Measurements from ENCODE around the gene YWHAB.
"Not testable (repeated sequence)": the region's sequence is repeated elsewhere in the genome, so short reads cannot be mapped to it uniquely, and the experiment has no call there.

YWHAB gene
- 294 to 311 reads per million in 2 donors for total RNA-seq

GRCh38 chr20:44885392-44886265 lies at the start of gene YWHAB:
TSS of gene YWHAB (plus strand) at chr20:44885705. CDS start at chr20:44901534, 15,829 bp downstream.
- DNase-seq = peak; percentile 97

GRCh38 chr20:44836601-44837120 lies 48.8 kb upstream of the YWHAB start:
- DNase-seq = no peak

- no peak for DNase-seq
These were observed 47.6 kb upstream of the YWHAB start for GRCh38 chr20:44837946-44838345.

- DNase-seq = no peak
These were observed 47.0 kb upstream of the YWHAB start for GRCh38 chr20:44838521-44838920.

GRCh38 chr20:44839481-44839880 lies 46.0 kb upstream of the YWHAB start:
- DNase-seq = no peak

GRCh38 chr20:44840826-44841225 lies 44.7 kb upstream of the YWHAB start:
- DNase-seq = no peak

DNA sequence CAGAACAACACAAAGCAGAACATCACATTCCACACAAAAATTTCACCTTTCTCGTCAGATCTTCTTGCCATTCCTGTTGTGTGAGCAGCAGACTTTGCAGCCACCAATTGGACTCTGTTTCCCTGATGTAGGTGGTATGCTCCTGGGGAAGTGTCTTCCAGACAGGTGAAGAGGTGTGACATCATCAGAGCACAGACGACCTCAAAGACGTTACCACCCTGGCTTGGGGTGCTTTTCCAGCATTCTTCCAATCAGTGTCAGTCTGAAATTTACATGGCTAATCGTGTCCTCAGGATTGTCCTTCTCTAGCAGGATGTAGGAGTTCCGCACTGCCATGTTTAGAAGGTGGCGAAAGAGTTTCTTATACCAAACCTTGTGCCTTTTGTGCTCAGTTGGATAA lies 43.5 kb upstream of the YWHAB start:
- no peak for DNase-seq

DNA sequence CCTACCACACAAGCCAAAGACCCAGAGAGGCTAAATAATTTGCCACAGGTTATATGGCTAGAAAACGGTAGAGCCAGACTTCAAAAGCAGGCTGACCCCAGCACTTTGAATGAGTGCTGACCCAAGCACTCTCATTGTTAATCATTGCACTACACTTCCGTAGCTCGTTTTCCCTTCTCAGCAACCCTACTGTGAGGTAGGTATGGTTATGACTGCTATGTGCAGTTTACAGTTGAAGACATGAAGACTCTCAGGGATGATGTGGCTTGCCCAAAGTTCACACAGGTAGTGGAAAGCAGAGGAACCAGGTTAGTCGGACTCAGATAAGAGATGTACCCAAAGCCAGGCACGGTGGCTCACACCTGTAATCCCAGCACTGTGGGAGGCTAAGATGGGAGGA lies 41.6 kb upstream of the YWHAB start:
- no peak for DNase-seq

DNA sequence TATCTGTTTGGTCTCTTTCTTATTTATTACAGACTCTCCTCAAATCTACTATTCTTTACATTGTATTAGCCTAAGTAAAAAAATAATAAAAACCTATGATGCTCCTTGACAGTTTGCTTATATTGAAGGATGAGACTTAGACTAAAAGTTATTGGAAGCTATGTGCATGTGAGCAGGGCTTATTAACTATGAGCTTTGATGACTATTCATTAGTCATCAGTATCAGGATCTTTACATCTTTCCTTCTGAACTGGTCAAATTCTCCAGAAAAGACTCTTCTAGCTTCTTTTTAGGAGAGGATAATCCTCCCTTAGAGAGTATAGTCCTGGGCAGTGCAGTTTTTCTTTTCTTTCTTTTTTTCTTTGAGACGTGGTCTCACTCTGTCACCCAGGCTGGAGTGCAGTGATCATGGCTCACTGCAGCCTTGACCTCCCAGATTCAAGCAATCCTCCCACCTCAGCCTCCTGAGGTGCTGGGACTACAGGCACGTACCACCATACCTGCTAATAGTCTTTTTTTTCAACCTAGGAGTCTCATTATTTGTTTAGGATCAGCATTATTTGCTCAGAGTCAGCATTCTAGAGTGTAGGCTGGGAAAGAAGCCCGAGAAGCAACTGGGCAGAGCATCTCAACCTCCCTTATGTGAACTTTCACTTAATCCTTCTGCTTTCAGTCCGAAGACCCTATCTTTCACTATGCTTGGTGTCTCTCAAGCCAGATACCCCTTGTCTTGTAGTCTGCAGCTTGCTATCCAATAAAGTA lies 37.1 kb upstream of the YWHAB start:
- DNase-seq = no peak

GRCh38 chr20:44849703-44850102 lies 35.8 kb upstream of the YWHAB start:
- no peak for DNase-seq

- DNase-seq = no peak
These were observed 35.2 kb upstream of the YWHAB start for GRCh38 chr20:44850272-44850671.

DNA sequence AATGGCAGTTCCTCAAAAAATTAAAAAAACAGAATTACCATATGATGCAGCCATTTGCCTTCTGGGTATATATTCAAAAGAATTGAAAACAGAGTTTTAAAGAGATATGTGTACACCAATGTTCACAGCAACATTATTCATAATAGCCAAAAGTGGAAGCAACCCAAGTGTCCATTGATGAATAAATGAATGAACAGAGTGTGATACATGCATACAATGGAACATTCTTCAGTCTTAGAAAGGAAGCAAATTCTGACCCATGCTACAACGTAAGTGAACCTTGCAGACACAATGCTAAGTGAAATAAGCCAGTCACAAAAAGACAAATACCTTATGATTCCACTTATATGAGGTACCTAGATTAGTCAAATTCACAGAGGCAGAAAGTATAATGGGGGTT lies 34.7 kb upstream of the YWHAB start:
- DNase-seq = no peak

DNA sequence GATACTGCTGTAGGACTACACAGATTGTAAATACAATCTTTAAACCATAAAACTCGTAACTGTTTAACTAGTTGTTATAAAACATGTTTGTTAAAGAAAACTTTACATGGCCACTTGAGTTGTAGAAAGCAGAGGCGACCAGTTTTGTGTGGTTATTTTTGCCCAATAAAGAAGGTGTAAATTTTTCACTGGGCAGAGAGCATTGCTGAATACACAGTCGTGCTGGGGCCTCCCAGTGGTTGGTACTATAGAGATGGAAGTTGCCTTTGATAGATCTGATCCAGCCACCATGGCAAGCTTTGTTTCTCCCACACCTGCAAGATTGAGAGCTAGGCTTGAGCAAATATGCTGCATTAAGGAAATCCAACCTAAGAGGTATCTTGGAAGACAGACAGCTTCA lies 34.0 kb upstream of the YWHAB start:
- DNase-seq = no peak

GRCh38 chr20:44856442-44856841 lies 29.1 kb upstream of the YWHAB start:
- no peak for DNase-seq

GRCh38 chr20:44856856-44857448 lies 28.6 kb upstream of the YWHAB start:
- DNase-seq = no peak

DNA sequence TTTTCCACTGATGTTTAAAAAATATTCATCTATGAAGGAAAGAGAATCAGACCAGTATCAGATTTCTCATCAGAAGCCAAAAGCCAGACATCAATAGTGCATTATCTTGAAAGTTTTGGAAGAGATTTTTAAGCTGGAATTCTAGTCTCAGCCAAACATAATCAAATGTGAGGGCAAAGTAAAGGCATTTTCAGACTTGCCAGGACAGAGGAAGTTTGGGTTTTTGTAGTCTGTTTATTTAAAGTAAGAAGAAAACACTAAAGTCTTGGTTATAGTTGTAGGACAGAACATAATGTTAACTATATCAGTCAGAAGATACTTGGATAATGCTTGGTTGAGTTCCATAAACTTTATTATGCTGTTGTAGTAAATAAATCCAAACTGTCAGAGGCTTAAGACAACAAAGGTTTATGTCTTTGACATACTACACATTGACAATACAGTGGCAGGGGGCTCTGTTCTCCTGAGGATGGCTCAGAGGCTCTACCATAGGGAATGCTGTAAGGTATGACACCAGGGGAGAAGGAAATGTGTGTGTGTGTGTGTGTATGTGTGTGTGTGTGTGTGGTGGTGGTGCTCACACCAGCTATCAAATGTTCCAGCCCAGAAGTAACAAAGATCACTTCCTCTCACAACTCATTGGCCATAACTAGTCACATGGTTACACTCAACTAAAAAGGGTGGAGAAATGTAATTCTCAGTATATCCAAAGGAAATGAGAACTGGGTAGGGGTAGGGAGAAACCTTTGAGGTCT lies 26.7 kb upstream of the YWHAB start:
- DNase-seq = no peak

DNA sequence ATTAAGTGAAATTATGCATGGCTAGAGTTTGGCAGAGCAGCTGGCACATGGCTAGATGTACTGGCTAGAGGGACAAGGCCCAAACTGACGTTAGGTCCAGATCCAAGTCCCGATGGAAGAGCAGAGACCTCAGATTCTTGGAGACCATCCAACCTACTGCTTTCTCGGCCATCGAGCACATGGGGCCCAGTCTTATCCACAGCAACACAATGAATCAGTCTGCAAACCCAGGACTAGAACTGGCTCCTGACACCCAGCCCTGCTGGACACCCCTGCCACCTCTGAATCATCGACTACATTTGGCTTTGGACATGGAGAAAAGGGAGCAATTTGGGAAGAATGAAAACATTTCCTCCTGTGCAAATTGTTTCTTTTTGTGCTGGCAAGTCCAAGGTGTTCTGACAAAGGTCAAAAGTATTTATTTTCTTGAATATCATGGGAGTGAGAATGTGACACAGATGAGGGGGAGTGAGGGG lies 23.9 kb upstream of the YWHAB start:
- no peak for DNase-seq

DNA sequence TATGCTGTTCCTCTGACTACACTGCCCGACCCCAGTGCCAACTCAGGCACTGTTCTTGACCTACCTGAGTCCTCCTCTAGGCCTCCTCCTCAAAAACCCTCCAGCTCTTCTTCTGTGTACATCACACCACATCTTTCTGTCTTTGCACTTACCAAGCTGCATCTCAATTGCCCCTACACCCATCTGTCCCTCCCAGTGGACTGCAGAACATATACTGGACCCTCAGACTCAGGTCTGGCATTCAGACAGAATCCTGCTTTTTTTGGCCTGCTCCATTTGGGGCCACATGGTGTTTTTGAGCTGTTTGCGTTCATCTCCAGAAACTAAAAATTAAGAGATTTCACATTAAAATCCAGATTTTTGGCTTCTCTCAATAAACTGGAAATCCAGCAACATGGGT lies 23.2 kb upstream of the YWHAB start:
- no peak for DNase-seq

- DNase-seq = not testable (repeated sequence)
These were observed 22.0 kb upstream of the YWHAB start for GRCh38 chr20:44863365-44864084.

- DNase-seq = not testable (repeated sequence)
These were observed 21.0 kb upstream of the YWHAB start for GRCh38 chr20:44864493-44864892.

- no peak for DNase-seq
These were observed 18.7 kb upstream of the YWHAB start for GRCh38 chr20:44866703-44867335.

Data from activated gamma-delta T cell (primary cell).